Fibroblast of lung (primary cell): ENCODE data around the gene RPL29.

ENCODE experiments used
- EZH2 ChIP-seq: IDR thresholded peaks from 2 replicates; pipeline ENCODE4 v1.5.1; 2012; ENCODE audit warnings: low read length, control low read depth, mild to moderate bottlenecking; ENCODE audit errors: missing control alignments
- TF ChIP-seq, protein P1 (sequence below), 2 donors: IDR thresholded peaks in 1 of 2; conservative IDR thresholded peaks in 1 of 2; 1 replicate in 1 of 2; 2 replicates in 1 of 2; pipeline ENCODE4 v1.5.1; 2011 to 2012; ENCODE audit warnings: low read length in 2 of 2, control low read depth in 1 of 2, inconsistent platforms in 1 of 2, low read depth in 1 of 2, mild to moderate bottlenecking in 1 of 2

DNA sequence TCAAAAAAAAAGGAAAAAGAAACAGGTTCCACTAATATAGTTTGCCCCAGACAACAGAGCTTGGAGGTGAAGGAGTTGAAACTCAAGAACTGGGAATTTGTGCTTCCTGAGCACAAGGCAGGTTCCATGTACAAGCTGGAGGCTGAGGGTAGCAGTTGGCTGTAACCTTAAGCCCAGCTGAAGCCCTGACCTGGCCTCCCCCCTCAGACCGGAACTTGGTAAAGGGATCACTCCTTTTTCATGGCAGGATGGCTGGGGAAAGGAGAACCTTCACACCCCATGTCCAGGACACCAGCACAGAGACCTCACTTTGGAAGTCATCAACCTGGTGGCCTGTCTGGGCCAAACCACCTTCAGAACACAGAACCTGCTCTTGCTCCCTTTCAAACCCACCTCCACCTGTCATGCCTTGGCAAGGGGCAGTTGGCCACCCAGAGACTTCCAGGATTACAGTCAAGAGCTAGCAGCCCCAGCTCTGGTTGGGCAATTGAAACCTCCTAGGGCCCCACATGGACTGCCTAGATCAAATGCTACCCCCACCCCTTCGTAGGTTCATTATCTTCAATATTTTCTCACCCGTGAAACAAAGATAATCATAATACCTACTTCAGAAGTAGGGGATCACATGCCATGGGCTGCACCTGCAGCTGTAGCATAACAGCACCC is 3.5 kb downstream of the RPL29 start:
- TF ChIP-seq, protein P1, sequence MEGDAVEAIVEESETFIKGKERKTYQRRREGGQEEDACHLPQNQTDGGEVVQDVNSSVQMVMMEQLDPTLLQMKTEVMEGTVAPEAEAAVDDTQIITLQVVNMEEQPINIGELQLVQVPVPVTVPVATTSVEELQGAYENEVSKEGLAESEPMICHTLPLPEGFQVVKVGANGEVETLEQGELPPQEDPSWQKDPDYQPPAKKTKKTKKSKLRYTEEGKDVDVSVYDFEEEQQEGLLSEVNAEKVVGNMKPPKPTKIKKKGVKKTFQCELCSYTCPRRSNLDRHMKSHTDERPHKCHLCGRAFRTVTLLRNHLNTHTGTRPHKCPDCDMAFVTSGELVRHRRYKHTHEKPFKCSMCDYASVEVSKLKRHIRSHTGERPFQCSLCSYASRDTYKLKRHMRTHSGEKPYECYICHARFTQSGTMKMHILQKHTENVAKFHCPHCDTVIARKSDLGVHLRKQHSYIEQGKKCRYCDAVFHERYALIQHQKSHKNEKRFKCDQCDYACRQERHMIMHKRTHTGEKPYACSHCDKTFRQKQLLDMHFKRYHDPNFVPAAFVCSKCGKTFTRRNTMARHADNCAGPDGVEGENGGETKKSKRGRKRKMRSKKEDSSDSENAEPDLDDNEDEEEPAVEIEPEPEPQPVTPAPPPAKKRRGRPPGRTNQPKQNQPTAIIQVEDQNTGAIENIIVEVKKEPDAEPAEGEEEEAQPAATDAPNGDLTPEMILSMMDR (conservative IDR thresholded peaks at IDR 0.05 in 1 of 2, IDR thresholded peaks at IDR 0.05 in 1 of 2; ENCODE audit: low read depth in 1 of 2, low read length in 2 of 2) = no peak
- no peak for TF ChIP-seq EZH2
